Measurements from ENCODE around the gene TYMS.
A peak's percentile ranks its signal among the peaks of the same experiment; 100 is the strongest.
"Not testable (repeated sequence)": the region's sequence is repeated elsewhere in the genome, so short reads cannot be mapped to it uniquely, and the experiment has no call there.

Gene TYMS

GRCh38 chr18:678482-679182 is 21.2 kb downstream of the TYMS start:
- DNase-seq (ENCODE audit: low read depth), result no peak

GRCh38 chr18:679516-679915 is 22.1 kb downstream of the TYMS start:
- DNase-seq (ENCODE audit: low read depth), result no peak

GRCh38 chr18:680392-680791 is 22.9 kb downstream of the TYMS start:
- no peak for DNase-seq (ENCODE audit: low read depth)

- DNase-seq (ENCODE audit: low read depth), result no peak
Measured at GRCh38 chr18:681985-682384, 24.5 kb downstream of the TYMS start.

GRCh38 chr18:682416-682815 is 25.0 kb downstream of the TYMS start:
- DNase-seq (ENCODE audit: low read depth), result not testable (repeated sequence)

- no peak for DNase-seq (ENCODE audit: low read depth)
Measured at GRCh38 chr18:682833-683232, 25.4 kb downstream of the TYMS start.

GRCh38 chr18:683531-683930 is 26.1 kb downstream of the TYMS start:
- DNase-seq (ENCODE audit: low read depth), result no peak

- no peak for DNase-seq (ENCODE audit: low read depth)
Measured at GRCh38 chr18:685438-685837, 28.0 kb downstream of the TYMS start.

- no peak for DNase-seq (ENCODE audit: low read depth)
Measured at GRCh38 chr18:686339-687111, 29.1 kb downstream of the TYMS start.

GRCh38 chr18:688323-688722 is 30.9 kb downstream of the TYMS start:
- no peak for DNase-seq (ENCODE audit: low read depth)

GRCh38 chr18:692824-693223 is 35.4 kb downstream of the TYMS start:
- DNase-seq (ENCODE audit: low read depth), result no peak

GRCh38 chr18:693466-694187 is 36.2 kb downstream of the TYMS start:
- no peak for DNase-seq (ENCODE audit: low read depth)

- DNase-seq (ENCODE audit: low read depth), result no peak
Measured at GRCh38 chr18:697012-697411, 39.6 kb downstream of the TYMS start.

GRCh38 chr18:697800-698199 is 40.3 kb downstream of the TYMS start:
- DNase-seq (ENCODE audit: low read depth), result no peak

- DNase-seq (ENCODE audit: low read depth), result peak; percentile 50
Measured at GRCh38 chr18:703213-703967, 45.9 kb downstream of the TYMS start.

- no peak for DNase-seq (ENCODE audit: low read depth)
Measured at GRCh38 chr18:706405-706804, 49.0 kb downstream of the TYMS start.

GRCh38 chr18:708096-708495 is 50.6 kb downstream of the TYMS start:
- no peak for DNase-seq (ENCODE audit: low read depth)

GRCh38 chr18:709771-710170 is 52.3 kb downstream of the TYMS start:
- DNase-seq (ENCODE audit: low read depth), result no peak

- no peak for DNase-seq (ENCODE audit: low read depth)
Measured at GRCh38 chr18:710418-711300, 53.2 kb downstream of the TYMS start.

GRCh38 chr18:711310-711656 is 53.8 kb downstream of the TYMS start:
- DNase-seq (ENCODE audit: low read depth), result no peak

- DNase-seq (ENCODE audit: low read depth), result peak; percentile 49
Measured at GRCh38 chr18:711657-712400, 54.4 kb downstream of the TYMS start.

Measured in HS-5 (cell line).